Measurements from ENCODE around the gene SHPK. TPM values are rescaled to one million over a fixed set of nuclear protein-coding genes. Genes with fewer than 3 reads are reported as not detected.

The SHPK gene, protein sequence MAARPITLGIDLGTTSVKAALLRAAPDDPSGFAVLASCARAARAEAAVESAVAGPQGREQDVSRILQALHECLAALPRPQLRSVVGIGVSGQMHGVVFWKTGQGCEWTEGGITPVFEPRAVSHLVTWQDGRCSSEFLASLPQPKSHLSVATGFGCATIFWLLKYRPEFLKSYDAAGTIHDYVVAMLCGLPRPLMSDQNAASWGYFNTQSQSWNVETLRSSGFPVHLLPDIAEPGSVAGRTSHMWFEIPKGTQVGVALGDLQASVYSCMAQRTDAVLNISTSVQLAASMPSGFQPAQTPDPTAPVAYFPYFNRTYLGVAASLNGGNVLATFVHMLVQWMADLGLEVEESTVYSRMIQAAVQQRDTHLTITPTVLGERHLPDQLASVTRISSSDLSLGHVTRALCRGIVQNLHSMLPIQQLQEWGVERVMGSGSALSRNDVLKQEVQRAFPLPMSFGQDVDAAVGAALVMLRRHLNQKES
- polyA plus RNA-seq, result 1 to 10 TPM; 2.6 to 8.1 (median 6.4) TPM

GRCh38 chr17:3636154-3636907 is at the start of gene SHPK, which contains the start of gene CTNS:
Gene SHPK, minus strand, starts transcription at chr17:3636250. Its CDS starts 31 bp downstream, at chr17:3636219.
Gene CTNS, plus strand, starts transcription at chr17:3636760. Its CDS starts 3,447 bp downstream, at chr17:3640207.
- Mint-ChIP-seq H3K36me3 (no peaks in the 10 kb centered on the region), H3K27ac (peak within 1 kb of the TSS; percentile 96 to 100 (median 99)), H3K4me1 (peaks cover 20 to 22% of the 10 kb centered on the region in 2 donors), H3K4me3 (peak within 1 kb of the TSS; percentile 96 to 100 (median 99)), H3K27me3 (ENCODE audit: low read depth in 3 of 3) (peaks cover 0 to 3% (median 2%) of the 10 kb centered on the region in 3 donors), H3K9me3 (no peaks in the 10 kb centered on the region)
- peak; percentile 94 to 95 (median 94) for DNase-seq

DNA sequence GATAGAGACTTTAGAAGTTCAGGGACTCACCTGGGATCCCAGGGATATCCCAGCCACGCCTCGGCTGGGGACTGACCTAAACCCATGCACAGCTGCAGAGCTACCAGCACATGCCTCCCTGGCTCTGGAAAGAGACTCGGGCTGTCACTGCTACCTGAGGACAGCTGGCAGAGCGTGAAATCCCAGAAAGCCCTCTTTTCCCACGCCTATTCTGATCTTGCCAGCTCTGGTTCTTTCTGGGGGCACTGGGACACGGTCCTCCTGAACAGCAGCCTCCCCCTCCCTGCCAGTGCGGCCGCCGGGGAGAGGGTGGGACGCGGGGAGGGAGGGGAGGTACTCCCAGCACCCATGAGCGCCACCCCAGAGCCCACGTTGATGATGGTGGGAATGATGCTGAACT is 49.1 kb upstream of the SHPK start:
- Mint-ChIP-seq H3K27me3 (ENCODE audit: low read depth in 3 of 3) (peaks cover 0 to 5% (median 0%) of the 10 kb centered on the region in 3 donors), H3K27ac (no peak overlapping the region), H3K4me3 (no peak overlapping the region), H3K36me3 (peaks cover 0 to 4% (median 4%) of the 10 kb centered on the region in 3 donors), H3K4me1 (peaks cover 9 to 16% of the 10 kb centered on the region in 2 donors), H3K9me3 (no peaks in the 10 kb centered on the region)
- no peak for DNase-seq

- DNase-seq, result peak; percentile 62 to 64 (median 63)
- Mint-ChIP-seq H3K36me3 (no peaks in the 10 kb centered on the region), H3K4me3 (peak overlapping the region in 1 of 5 donors; percentile 30), H3K4me1 (peaks cover 9 to 16% of the 10 kb centered on the region in 2 donors), H3K27ac (peak overlapping the region in 3 of 6 donors; percentile 28 to 75 (median 62)), H3K9me3 (no peaks in the 10 kb centered on the region), H3K27me3 (ENCODE audit: low read depth in 3 of 3) (peaks cover 0 to 3% (median 0%) of the 10 kb centered on the region in 3 donors)
These were observed 47.0 kb upstream of the SHPK start for GRCh38 chr17:3683054-3683511.

- peaks cover 9 to 16% of the 10 kb centered on the region in 2 donors for H3K4me1 Mint-ChIP-seq
These were observed 46.0 kb upstream of the SHPK start for GRCh38 chr17:3682033-3682432.

DNA sequence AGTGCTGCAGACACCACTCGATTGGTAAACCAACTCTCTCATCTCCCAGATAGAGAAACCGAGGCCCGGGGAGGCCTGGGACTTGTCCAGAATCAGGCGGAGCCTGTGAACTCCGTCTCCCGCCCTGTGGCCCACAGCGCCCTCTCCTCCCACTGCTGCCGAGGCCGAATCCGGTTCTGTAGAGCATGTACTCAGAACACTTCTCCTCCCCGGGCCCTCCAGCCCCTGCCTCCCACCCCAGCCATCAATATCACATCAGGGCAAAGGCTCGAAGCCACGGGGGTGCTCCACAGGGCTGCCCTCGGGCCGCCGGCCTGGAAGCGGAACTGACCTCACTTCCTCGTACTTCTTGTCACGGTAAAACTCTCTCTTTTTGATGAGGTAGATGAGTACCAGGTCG is 45.5 kb upstream of the SHPK start:
- Mint-ChIP-seq H3K9me3 (no peaks in the 10 kb centered on the region), H3K4me1 (peaks cover 9 to 16% of the 10 kb centered on the region in 2 donors), H3K27ac (no peak overlapping the region), H3K27me3 (ENCODE audit: low read depth in 3 of 3) (peaks cover 0 to 3% (median 3%) of the 10 kb centered on the region in 3 donors), H3K4me3 (no peak overlapping the region), H3K36me3 (no peaks in the 10 kb centered on the region)
- no peak for DNase-seq

More at GRCh38 chr17:3682033-3682432, 46.0 kb upstream of the SHPK start:
- Mint-ChIP-seq H3K9me3 (no peaks in the 10 kb centered on the region), H3K27ac (no peak overlapping the region), H3K27me3 (ENCODE audit: low read depth in 3 of 3) (peaks cover 0 to 3% (median 3%) of the 10 kb centered on the region in 3 donors), H3K36me3 (no peaks in the 10 kb centered on the region), H3K4me3 (no peak overlapping the region)
- DNase-seq, result no peak

- H3K4me3 Mint-ChIP-seq, result no peak overlapping the region
- H3K4me1 Mint-ChIP-seq, result peaks cover 9 to 16% of the 10 kb centered on the region in 2 donors
- no peaks in the 10 kb centered on the region for H3K9me3 Mint-ChIP-seq
- H3K36me3 Mint-ChIP-seq, result no peaks in the 10 kb centered on the region
- H3K27ac Mint-ChIP-seq, result no peak overlapping the region
- DNase-seq, result no peak
- peaks cover 0 to 3% (median 3%) of the 10 kb centered on the region in 3 donors for H3K27me3 Mint-ChIP-seq (ENCODE audit: low read depth in 3 of 3)
These were observed 45.0 kb upstream of the SHPK start for GRCh38 chr17:3681057-3681456.

DNA sequence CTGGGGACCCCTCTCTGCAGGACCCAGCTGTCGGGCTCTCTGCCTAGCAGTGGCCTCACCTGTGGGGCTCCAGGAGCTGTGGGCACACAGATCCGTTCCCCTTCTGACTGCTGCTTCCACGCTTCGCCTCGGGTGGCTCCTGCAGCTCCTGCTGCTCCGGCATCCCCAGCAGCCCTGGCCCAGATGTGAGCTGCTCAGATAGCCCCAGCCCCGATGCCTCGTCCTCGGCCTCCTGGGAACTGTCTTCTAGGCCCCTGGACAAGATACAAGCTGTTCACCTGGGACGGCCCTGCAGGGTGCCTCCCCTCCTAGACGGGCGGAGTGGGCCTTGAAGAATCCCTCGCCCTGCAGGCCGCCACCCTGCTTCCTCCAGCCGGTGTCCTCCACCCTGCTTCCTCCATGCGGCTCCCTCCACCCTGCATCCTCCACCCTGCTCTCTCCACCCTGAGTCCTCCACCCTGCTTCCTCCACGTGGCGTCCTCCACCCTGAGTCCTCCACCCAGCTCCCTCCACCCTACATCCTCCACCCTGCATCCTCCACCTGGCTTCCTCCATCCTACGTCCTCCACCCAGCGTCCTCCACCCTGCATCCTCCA is 43.6 kb upstream of the SHPK start:
- Mint-ChIP-seq H3K27ac (no peak overlapping the region), H3K36me3 (no peaks in the 10 kb centered on the region), H3K4me3 (no peak overlapping the region), H3K4me1 (peaks cover 9 to 16% of the 10 kb centered on the region in 2 donors), H3K9me3 (no peaks in the 10 kb centered on the region), H3K27me3 (ENCODE audit: low read depth in 3 of 3) (peaks cover 2 to 5% (median 3%) of the 10 kb centered on the region in 3 donors)
- DNase-seq, result no peak

DNA sequence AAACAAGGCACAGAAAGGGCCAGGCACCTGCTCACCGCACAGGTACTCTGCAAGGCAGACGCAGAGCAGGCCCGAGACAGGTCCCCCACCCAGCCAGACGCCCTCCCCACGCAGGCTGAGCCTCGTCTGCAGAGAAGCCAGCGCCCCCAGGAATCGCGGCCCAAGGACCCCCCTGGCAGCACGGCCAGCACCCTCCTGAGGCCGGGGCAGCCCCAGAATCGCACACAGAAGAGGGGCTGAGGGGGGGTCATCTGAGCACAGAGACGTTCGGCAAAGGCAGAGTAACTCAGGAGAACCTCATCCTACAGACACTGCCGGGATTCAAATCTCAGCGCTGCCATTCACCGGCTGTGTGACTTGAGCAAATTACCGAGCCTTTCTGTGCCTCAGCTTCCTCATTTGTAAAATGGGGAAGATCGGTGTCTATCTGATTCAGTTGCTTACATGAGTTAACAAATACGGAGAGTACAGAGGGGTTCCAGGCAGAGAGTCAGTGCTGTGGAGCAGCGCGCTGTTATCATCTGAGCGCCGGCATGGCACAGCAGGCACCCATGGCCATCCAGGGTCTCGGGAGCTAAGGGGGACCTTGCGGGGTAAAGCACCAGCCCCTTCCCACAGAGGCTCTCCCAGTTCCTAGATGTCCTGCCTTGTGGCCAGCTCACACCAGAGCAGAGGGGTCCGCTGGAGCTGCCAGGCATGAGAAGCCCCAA is 42.9 kb upstream of the SHPK start:
- Mint-ChIP-seq H3K27ac (no peak overlapping the region), H3K9me3 (no peaks in the 10 kb centered on the region), H3K27me3 (ENCODE audit: low read depth in 3 of 3) (peaks cover 2 to 6% (median 3%) of the 10 kb centered on the region in 3 donors), H3K4me3 (no peak overlapping the region), H3K36me3 (no peaks in the 10 kb centered on the region), H3K4me1 (peaks cover 9 to 16% of the 10 kb centered on the region in 2 donors)
- DNase-seq, result no peak

- H3K4me3 Mint-ChIP-seq, result no peak overlapping the region
- no peaks in the 10 kb centered on the region for H3K9me3 Mint-ChIP-seq
- DNase-seq, result no peak
- peaks cover 7 to 13% of the 10 kb centered on the region in 2 donors for H3K4me1 Mint-ChIP-seq
- H3K27ac Mint-ChIP-seq, result no peak overlapping the region
- H3K27me3 Mint-ChIP-seq (ENCODE audit: low read depth in 3 of 3), result peaks cover 2 to 6% (median 3%) of the 10 kb centered on the region in 3 donors
- no peaks in the 10 kb centered on the region for H3K36me3 Mint-ChIP-seq
These were observed 42.2 kb upstream of the SHPK start for GRCh38 chr17:3678095-3678820.

- DNase-seq, result no peak
- H3K4me3 Mint-ChIP-seq, result no peak overlapping the region
- H3K27me3 Mint-ChIP-seq (ENCODE audit: low read depth in 3 of 3), result peaks cover 2 to 3% (median 3%) of the 10 kb centered on the region in 3 donors
- peaks cover 0 to 3% (median 0%) of the 10 kb centered on the region in 3 donors for H3K36me3 Mint-ChIP-seq
- no peaks in the 10 kb centered on the region for H3K9me3 Mint-ChIP-seq
- H3K27ac Mint-ChIP-seq, result no peak overlapping the region
- H3K4me1 Mint-ChIP-seq, result peaks cover 0 to 5% of the 10 kb centered on the region in 2 donors
These were observed 39.8 kb upstream of the SHPK start for GRCh38 chr17:3675886-3676285.

DNA sequence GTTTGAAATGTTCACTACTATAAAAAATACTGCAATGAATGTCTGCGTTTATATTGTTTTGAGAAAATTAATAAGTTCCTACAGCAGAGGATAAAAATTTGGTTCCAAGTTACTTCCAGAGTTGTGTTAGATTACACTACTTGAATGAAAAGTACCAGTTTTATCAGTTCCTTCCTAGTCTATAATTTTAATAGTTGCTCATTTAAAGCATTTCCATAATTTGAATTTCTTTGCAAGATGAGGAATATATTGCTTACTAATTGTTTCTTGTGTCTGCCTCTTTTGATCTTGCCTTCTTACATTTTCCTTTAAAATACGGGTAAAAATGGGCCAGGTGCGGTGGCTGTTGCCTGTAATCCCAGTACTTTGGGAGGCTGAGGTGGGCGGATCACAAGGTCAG is 36.5 kb upstream of the SHPK start:
- no peak overlapping the region for H3K27ac Mint-ChIP-seq
- H3K36me3 Mint-ChIP-seq, result peaks cover 0 to 3% (median 0%) of the 10 kb centered on the region in 3 donors
- no peak overlapping the region for H3K4me3 Mint-ChIP-seq

GRCh38 chr17:3669548-3669947 is 33.5 kb upstream of the SHPK start:
- H3K27me3 Mint-ChIP-seq (ENCODE audit: low read depth in 3 of 3), result peaks cover 2 to 4% (median 4%) of the 10 kb centered on the region in 3 donors
- DNase-seq, result no peak
- H3K4me1 Mint-ChIP-seq, result peaks cover 21 to 24% of the 10 kb centered on the region in 2 donors
- H3K9me3 Mint-ChIP-seq, result no peaks in the 10 kb centered on the region
- H3K36me3 Mint-ChIP-seq, result peaks cover 0 to 3% (median 0%) of the 10 kb centered on the region in 3 donors
- H3K27ac Mint-ChIP-seq, result peak overlapping the region; percentile 82 to 90 (median 84)
- H3K4me3 Mint-ChIP-seq, result peak overlapping the region; percentile 89 to 93 (median 92)

More for the DNA sequence above, 36.5 kb upstream of the SHPK start:
- DNase-seq, result no peak
- Mint-ChIP-seq H3K9me3 (no peaks in the 10 kb centered on the region), H3K4me1 (peaks cover 13 to 22% of the 10 kb centered on the region in 2 donors), H3K27me3 (ENCODE audit: low read depth in 3 of 3) (peaks cover 3 to 6% (median 5%) of the 10 kb centered on the region in 3 donors)

Measured in immature natural killer cell (primary cell).